Measurements from ENCODE around the gene NUCKS1. TPM values are rescaled to one million over a fixed set of nuclear protein-coding genes. Genes with fewer than 3 reads are reported as not detected.

NUCKS1 gene
- total RNA-seq, 1 experiment from 2014 or later, result 237 TPM

DNA sequence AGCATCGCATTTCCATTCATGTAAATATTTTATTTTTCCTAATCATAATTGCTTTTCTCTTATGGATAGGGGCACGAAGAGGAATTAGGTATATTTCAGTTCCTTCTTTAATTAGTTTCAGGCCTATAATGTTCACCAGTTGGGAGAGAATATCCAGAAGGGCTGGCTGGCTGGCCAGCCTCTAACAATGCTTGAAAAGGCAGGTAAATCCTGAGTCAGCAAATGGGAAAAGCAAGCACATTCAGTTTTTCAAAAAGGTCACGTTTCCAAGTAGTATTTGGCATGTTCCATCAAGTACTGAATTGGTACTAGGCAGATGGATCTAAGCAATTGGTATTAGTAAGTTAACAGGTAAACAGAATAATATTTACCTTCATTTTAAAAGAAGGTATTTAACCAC is 17.3 kb upstream of the NUCKS1 start:
- H3K27ac ChIP-seq (ENCODE audit: low read depth, low read length), result no peak overlapping the region
- ChIA-PET POLR2A (no interaction called here), CTCF (no interaction called here), RAD21 (ENCODE audit: low non-redundant PET in 1 of 2, low total read pairs in 2 of 2, uncharacterized antibody in 2 of 2, unreplicated experiment in 2 of 2) (no interaction called here)
- no peaks in the 10 kb centered on the region for H3K79me2 ChIP-seq (ENCODE audit: insufficient read depth, low read length)
- H3K27me3 ChIP-seq (ENCODE audit: insufficient read depth, low read length), result no peaks in the 10 kb centered on the region
- no peaks in the 10 kb centered on the region for H3K9me2 ChIP-seq (ENCODE audit: insufficient read depth)
- H3K4me1 ChIP-seq (ENCODE audit: control insufficient read depth in 1 of 2, insufficient read depth in 2 of 2, low read length in 2 of 2), result no peaks in the 10 kb centered on the region
- intact Hi-C loops (cut with micrococcal nuclease), result no loop called here
- no peaks in the 10 kb centered on the region for H3K9me3 ChIP-seq (ENCODE audit: control insufficient read depth in 1 of 2, insufficient read depth in 1 of 2, low read depth in 1 of 2, low read length in 2 of 2)
- no TSS peak for BruUV-seq (replicated peaks)
- peaks cover 0 to 2% of the 10 kb centered on the region in 2 experiments; a peak in 1 of 4 replicates for H3K36me3 ChIP-seq (ENCODE audit: control insufficient read depth in 1 of 2, insufficient read depth in 2 of 2, low read length in 2 of 2)
- no peak overlapping the region for H3K9ac ChIP-seq (ENCODE audit: low read length)
- TF ChIP-seq, protein P1, sequence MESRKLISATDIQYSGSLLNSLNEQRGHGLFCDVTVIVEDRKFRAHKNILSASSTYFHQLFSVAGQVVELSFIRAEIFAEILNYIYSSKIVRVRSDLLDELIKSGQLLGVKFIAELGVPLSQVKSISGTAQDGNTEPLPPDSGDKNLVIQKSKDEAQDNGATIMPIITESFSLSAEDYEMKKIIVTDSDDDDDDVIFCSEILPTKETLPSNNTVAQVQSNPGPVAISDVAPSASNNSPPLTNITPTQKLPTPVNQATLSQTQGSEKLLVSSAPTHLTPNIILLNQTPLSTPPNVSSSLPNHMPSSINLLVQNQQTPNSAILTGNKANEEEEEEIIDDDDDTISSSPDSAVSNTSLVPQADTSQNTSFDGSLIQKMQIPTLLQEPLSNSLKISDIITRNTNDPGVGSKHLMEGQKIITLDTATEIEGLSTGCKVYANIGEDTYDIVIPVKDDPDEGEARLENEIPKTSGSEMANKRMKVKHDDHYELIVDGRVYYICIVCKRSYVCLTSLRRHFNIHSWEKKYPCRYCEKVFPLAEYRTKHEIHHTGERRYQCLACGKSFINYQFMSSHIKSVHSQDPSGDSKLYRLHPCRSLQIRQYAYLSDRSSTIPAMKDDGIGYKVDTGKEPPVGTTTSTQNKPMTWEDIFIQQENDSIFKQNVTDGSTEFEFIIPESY (IDR thresholded peaks at IDR 0.05; ENCODE audit: extremely low read depth, insufficient replicate concordance, low read length), result no peak
- H4K20me1 ChIP-seq (ENCODE audit: insufficient read depth), result no peaks in the 10 kb centered on the region
- ATAC-seq, result no peak
- H2AFZ ChIP-seq (ENCODE audit: low read depth, low read length, poor library complexity, severe bottlenecking), result no peak overlapping the region
- no peak overlapping the region for H3K4me3 ChIP-seq (replicated peaks in 1 of 2; ENCODE audit: low read depth in 1 of 2, low read length in 2 of 2)
- no peak overlapping the region for H3K4me2 ChIP-seq (ENCODE audit: low read length)
- no peak for DNase-seq (ENCODE audit: low read depth, low spot score)

DNA sequence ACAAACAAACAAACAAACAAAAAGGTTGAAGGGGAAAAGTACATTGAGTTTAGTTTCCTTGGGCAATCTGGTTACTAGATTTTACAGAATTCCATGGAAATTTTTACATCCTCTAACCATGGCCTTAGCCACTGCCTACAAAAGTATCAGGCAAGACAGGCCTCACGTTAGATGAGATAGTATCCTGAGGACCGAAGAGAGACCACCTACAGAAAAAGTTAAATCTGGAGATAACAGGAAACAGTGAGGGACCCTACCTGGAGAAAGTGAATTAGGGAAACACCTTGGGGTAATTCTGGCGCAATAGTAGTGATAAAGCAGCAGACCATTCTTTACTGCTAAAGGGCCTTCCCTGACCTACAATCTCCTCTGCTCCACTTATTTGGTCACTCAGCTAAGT is 16.6 kb upstream of the NUCKS1 start:
- RAD21 ChIA-PET (ENCODE audit: low non-redundant PET in 1 of 2, low total read pairs in 2 of 2, uncharacterized antibody in 2 of 2, unreplicated experiment in 2 of 2), result no interaction called here

More for the DNA sequence above, 16.6 kb upstream of the NUCKS1 start:
- H3K4me1 ChIP-seq (ENCODE audit: control insufficient read depth in 1 of 2, insufficient read depth in 2 of 2, low read length in 2 of 2), result no peaks in the 10 kb centered on the region
- CTCF ChIA-PET, result no interaction called here
- POLR2A ChIA-PET, result no interaction called here
- BruUV-seq (replicated peaks), result no TSS peak
- H3K9me2 ChIP-seq (ENCODE audit: insufficient read depth), result no peaks in the 10 kb centered on the region
- intact Hi-C loops (cut with micrococcal nuclease), result no loop called here
- H3K79me2 ChIP-seq (ENCODE audit: insufficient read depth, low read length), result no peaks in the 10 kb centered on the region
- H4K20me1 ChIP-seq (ENCODE audit: insufficient read depth), result no peaks in the 10 kb centered on the region
- no peak overlapping the region for H3K9ac ChIP-seq (ENCODE audit: low read length)
- no peak overlapping the region for H3K4me2 ChIP-seq (ENCODE audit: low read length)
- DNase-seq (ENCODE audit: low read depth, low spot score), result no peak
- no peak overlapping the region for H2AFZ ChIP-seq (ENCODE audit: low read depth, low read length, poor library complexity, severe bottlenecking)
- no peak overlapping the region for H3K4me3 ChIP-seq (replicated peaks in 1 of 2; ENCODE audit: low read depth in 1 of 2, low read length in 2 of 2)
- no peak for TF ChIP-seq SRF (IDR thresholded peaks at IDR 0.05; ENCODE audit: low read depth)
- no peak for TF ChIP-seq YY1 (IDR thresholded peaks at IDR 0.05; ENCODE audit: extremely low read depth, insufficient replicate concordance, low read depth, low read length)
- TF ChIP-seq, protein P2, sequence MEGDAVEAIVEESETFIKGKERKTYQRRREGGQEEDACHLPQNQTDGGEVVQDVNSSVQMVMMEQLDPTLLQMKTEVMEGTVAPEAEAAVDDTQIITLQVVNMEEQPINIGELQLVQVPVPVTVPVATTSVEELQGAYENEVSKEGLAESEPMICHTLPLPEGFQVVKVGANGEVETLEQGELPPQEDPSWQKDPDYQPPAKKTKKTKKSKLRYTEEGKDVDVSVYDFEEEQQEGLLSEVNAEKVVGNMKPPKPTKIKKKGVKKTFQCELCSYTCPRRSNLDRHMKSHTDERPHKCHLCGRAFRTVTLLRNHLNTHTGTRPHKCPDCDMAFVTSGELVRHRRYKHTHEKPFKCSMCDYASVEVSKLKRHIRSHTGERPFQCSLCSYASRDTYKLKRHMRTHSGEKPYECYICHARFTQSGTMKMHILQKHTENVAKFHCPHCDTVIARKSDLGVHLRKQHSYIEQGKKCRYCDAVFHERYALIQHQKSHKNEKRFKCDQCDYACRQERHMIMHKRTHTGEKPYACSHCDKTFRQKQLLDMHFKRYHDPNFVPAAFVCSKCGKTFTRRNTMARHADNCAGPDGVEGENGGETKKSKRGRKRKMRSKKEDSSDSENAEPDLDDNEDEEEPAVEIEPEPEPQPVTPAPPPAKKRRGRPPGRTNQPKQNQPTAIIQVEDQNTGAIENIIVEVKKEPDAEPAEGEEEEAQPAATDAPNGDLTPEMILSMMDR (IDR thresholded peaks at IDR 0.05 in 2 of 3, conservative IDR thresholded peaks at IDR 0.05 in 1 of 3; ENCODE audit: borderline replicate concordance in 1 of 3, insufficient read depth in 1 of 3, low read depth in 2 of 3, low read length in 2 of 3), result no peak
- H3K9me3 ChIP-seq (ENCODE audit: control insufficient read depth in 1 of 2, insufficient read depth in 1 of 2, low read depth in 1 of 2, low read length in 2 of 2), result no peaks in the 10 kb centered on the region
- no peak for ATAC-seq
- H3K27ac ChIP-seq (ENCODE audit: low read depth, low read length), result no peak overlapping the region
- peaks cover 0 to 2% of the 10 kb centered on the region in 2 experiments; a peak in 1 of 4 replicates for H3K36me3 ChIP-seq (ENCODE audit: control insufficient read depth in 1 of 2, insufficient read depth in 2 of 2, low read length in 2 of 2)
- H3K27me3 ChIP-seq (ENCODE audit: insufficient read depth, low read length), result no peaks in the 10 kb centered on the region
